ENCODE results near the gene PRKCH. TPM values are rescaled to one million over a fixed set of nuclear protein-coding genes. Genes with fewer than 3 reads are reported as not detected.
"Not testable (repeated sequence)": the region's sequence is repeated elsewhere in the genome, so short reads cannot be mapped to it uniquely, and the experiment has no call there.

The PRKCH gene
- total and polyA plus RNA-seq, 2 donors (not counting 3 experiments of a cell fraction or from before 2014, with no cell fraction given): 97.7 to 103 TPM

- Histone ChIP-seq H3K9me1 (replicated peaks; ENCODE audit: control insufficient read depth, extremely low read depth, insufficient read depth, low read length) (no peaks in the 10 kb centered on the region), H3K4me3 (replicated peaks in 1 of 3; ENCODE audit: insufficient read depth in 1 of 3, low read depth in 1 of 3, low read length in 3 of 3) (no peak overlapping the region), H3K79me2 (ENCODE audit: control insufficient read depth, insufficient read depth, low read length) (peaks cover 18% of the 10 kb centered on the region), H4K20me1 (replicated peaks; ENCODE audit: control insufficient read depth, extremely low read depth, insufficient read depth, low read length) (no peaks in the 10 kb centered on the region), H3K4me2 (ENCODE audit: insufficient read depth, low read length) (no peak overlapping the region), H2AFZ (ENCODE audit: low read depth, low read length) (no peak overlapping the region), H3K36me3 (ENCODE audit: control insufficient read depth in 2 of 2, extremely low read depth in 1 of 2, insufficient read depth in 2 of 2, low read length in 2 of 2) (peaks cover 6% of the 10 kb centered on the region in 2 experiments), H3K9ac (replicated peaks; ENCODE audit: extremely low read depth, insufficient read depth, low read length) (no peak overlapping the region), H3K27ac (ENCODE audit: insufficient read depth, low read depth, low read length) (no peak overlapping the region), H3K27me3 (ENCODE audit: control insufficient read depth in 2 of 2, insufficient read depth in 2 of 2, low read length in 2 of 2) (no peaks in the 10 kb centered on the region), H3K9me3 (replicated peaks; ENCODE audit: control insufficient read depth, insufficient read depth, low read length) (no peaks in the 10 kb centered on the region), H3K4me1 (ENCODE audit: control insufficient read depth, extremely low read depth, insufficient read depth, low read length) (peaks cover 26% of the 10 kb centered on the region)
- no peak for TF ChIP-seq EZH2 (IDR thresholded peaks at IDR 0.05; ENCODE audit: borderline replicate concordance, low read depth, low read length, severe bottlenecking)
- no peak for TF ChIP-seq CTCF (IDR thresholded peaks at IDR 0.05; ENCODE audit: extremely low read depth in 1 of 2, insufficient read depth in 1 of 2, low read depth in 1 of 2, low read length in 2 of 2)
- TF ChIP-seq MYC (IDR thresholded peaks at IDR 0.05; ENCODE audit: low read depth, low read length): no peak
- no peak for TF ChIP-seq MAX (IDR thresholded peaks at IDR 0.05; ENCODE audit: insufficient read depth, insufficient read length)
- TF ChIP-seq JUN (IDR thresholded peaks at IDR 0.05; ENCODE audit: borderline replicate concordance, insufficient read depth, insufficient read length, low read depth): no peak
- no peak for TF ChIP-seq GATA2 (IDR thresholded peaks at IDR 0.05; ENCODE audit: insufficient read depth, insufficient read length, low read depth, low read length)
- no peak for TF ChIP-seq FOS (IDR thresholded peaks at IDR 0.05; ENCODE audit: borderline replicate concordance, insufficient read depth, low read length)
- no peak for TF ChIP-seq POLR2AphosphoS5 (IDR thresholded peaks at IDR 0.05; ENCODE audit: insufficient read depth, low read depth, low read length)
- DNase-seq (ENCODE audit: low read depth, low spot score) (no peak), FAIRE-seq (no peak)
- dilution Hi-C loops (cut with MboI; ENCODE audit: extremely low pct_ligation_motif_present, low sequenced_read_pairs) (loop anchor here (25.0 kb wide), 2 partner anchors 176 to 274 kb away; partner anchors contain the start of gene TMEM30B), intact Hi-C loops (cut with micrococcal nuclease) (loop anchor here (5.0 kb wide), 1 partner anchor 429 kb away; no protein-coding TSS in a partner anchor)
- ChIA-PET CTCF (interaction anchor here (1.0 to 1.5 kb wide), 2 partner anchors 256 to 374 kb away, joined by 3 read pairs; no protein-coding TSS in a partner anchor), POLR2A (no interaction called here)
- no TSS peak for BruUV-seq (replicated peaks)
Measured at GRCh38 chr14:61463664-61464285, 142.4 kb downstream of the PRKCH start.

GRCh38 chr14:61464539-61465320 is 143.4 kb downstream of the PRKCH start:
- Histone ChIP-seq H3K4me1 (ENCODE audit: control insufficient read depth, extremely low read depth, insufficient read depth, low read length) (peaks cover 28% of the 10 kb centered on the region), H3K79me2 (ENCODE audit: control insufficient read depth, insufficient read depth, low read length) (peaks cover 20% of the 10 kb centered on the region)
- POLR2A ChIA-PET; H2AFZ ChIP-seq (ENCODE audit: low read depth, low read length); BruUV-seq (replicated peaks); H3K9me1 ChIP-seq (replicated peaks; ENCODE audit: control insufficient read depth, extremely low read depth, insufficient read depth, low read length); H3K4me3 ChIP-seq (replicated peaks in 1 of 3; ENCODE audit: insufficient read depth in 1 of 3, low read depth in 1 of 3, low read length in 3 of 3); H3K36me3 ChIP-seq (ENCODE audit: control insufficient read depth in 2 of 2, extremely low read depth in 1 of 2, insufficient read depth in 2 of 2, low read length in 2 of 2); H3K9me3 ChIP-seq (replicated peaks; ENCODE audit: control insufficient read depth, insufficient read depth, low read length); H3K27ac ChIP-seq (ENCODE audit: insufficient read depth, low read depth, low read length); DNase-seq (ENCODE audit: low read depth, low spot score); H3K4me2 ChIP-seq (ENCODE audit: insufficient read depth, low read length); H3K9ac ChIP-seq (replicated peaks; ENCODE audit: extremely low read depth, insufficient read depth, low read length); FAIRE-seq; H4K20me1 ChIP-seq (replicated peaks; ENCODE audit: control insufficient read depth, extremely low read depth, insufficient read depth, low read length); H3K27me3 ChIP-seq (ENCODE audit: control insufficient read depth in 2 of 2, insufficient read depth in 2 of 2, low read length in 2 of 2): not testable (repeated sequence)
- dilution Hi-C loops (cut with MboI; ENCODE audit: extremely low pct_ligation_motif_present, low sequenced_read_pairs) (loop anchor here (25.0 kb wide), 2 partner anchors 177 to 273 kb away; partner anchors contain the start of gene TMEM30B), intact Hi-C loops (cut with micrococcal nuclease) (loop anchor here (5.0 kb wide), 1 partner anchor 428 kb away; no protein-coding TSS in a partner anchor)
- CTCF ChIA-PET: interaction anchor here (1.0 to 2.6 kb wide), 3 partner anchors 11 to 373 kb away, joined by 3 to 11 read pairs (median 9); no protein-coding TSS in a partner anchor
